Epithelial cell of esophagus (primary cell): Measurements from ENCODE around the gene CCBE1.
"Not testable (repeated sequence)": the region's sequence is repeated elsewhere in the genome, so short reads cannot be mapped to it uniquely, and the experiment has no call there.

ENCODE experiments used
- DNase-seq: peaks from one replicate; pipeline ENCODE4 v3.0.0; 2010; ENCODE audit warnings: low read depth
- H3K4me3 ChIP-seq: 2 replicates; pipeline ENCODE4 v1.5.1; 2011; ENCODE audit warnings: mild to moderate bottlenecking, low read length, control low read depth
- CTCF ChIP-seq: IDR thresholded peaks from 2 replicates; pipeline ENCODE4 v1.5.1; 2011; ENCODE audit warnings: low read depth, mild to moderate bottlenecking, low read length, control low read depth, inconsistent platforms; ENCODE audit not compliant: insufficient read depth; ENCODE audit errors: missing control alignments

CCBE1 gene

GRCh38 chr18:59518705-59519104 lies 178.5 kb downstream of the CCBE1 start:
- TF ChIP-seq CTCF: no peak
- DNase-seq: no peak
- no peak overlapping the region for H3K4me3 ChIP-seq

GRCh38 chr18:59517446-59518165 lies 179.6 kb downstream of the CCBE1 start:
- peak; percentile 45 for DNase-seq
- no peak overlapping the region for H3K4me3 ChIP-seq
- no peak for TF ChIP-seq CTCF

GRCh38 chr18:59516356-59517155 lies 180.7 kb downstream of the CCBE1 start:
- peak; percentile 40 for DNase-seq
- TF ChIP-seq CTCF: no peak
- no peak overlapping the region for H3K4me3 ChIP-seq

- not testable (repeated sequence) for DNase-seq, H3K4me3 ChIP-seq
Observed at GRCh38 chr18:59515956-59516355, 181.3 kb downstream of the CCBE1 start.

- DNase-seq: no peak
- TF ChIP-seq CTCF: no peak
Observed at GRCh38 chr18:59515147-59515546, 182.1 kb downstream of the CCBE1 start.

DNA sequence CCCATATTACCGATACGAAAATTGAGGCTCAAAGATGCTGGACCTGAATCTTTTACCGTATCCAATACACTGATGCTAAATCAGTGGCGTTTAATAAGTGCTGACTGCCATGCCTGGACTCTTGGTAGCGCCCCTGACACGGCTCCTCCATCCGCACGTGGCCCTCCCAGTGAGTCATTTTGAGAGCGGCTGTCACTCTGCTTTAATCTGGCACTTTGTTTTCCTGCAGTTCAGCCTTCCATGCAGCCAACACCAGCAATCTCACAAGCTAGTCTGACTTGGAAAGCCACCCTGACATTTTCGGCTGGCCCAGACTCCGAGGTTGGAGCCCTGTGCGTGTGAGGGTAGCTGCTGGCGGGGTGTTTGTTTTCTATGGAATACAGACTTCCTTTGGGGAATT lies 183.0 kb downstream of the CCBE1 start:
- no peak for DNase-seq
- no peak overlapping the region for H3K4me3 ChIP-seq
- TF ChIP-seq CTCF: no peak

More at GRCh38 chr18:59515147-59515546, 182.1 kb downstream of the CCBE1 start:
- no peak overlapping the region for H3K4me3 ChIP-seq

GRCh38 chr18:59512025-59512755 lies 185.0 kb downstream of the CCBE1 start:
- H3K4me3 ChIP-seq: no peak overlapping the region
- peak; percentile 22 for DNase-seq
- no peak for TF ChIP-seq CTCF
